Stomach (tissue), 9 donors: ENCODE measurements around the gene TUBA4B. TPM values are rescaled to one million over a fixed set of nuclear protein-coding genes. Genes with fewer than 3 reads are reported as not detected.

Experiments
- DNase-seq, 2 donors: peaks; one replicate each; pipeline versions ENCODE4 v3.0.0 to v3.0.0-alpha.2; 2013 to 2019
- H3K27ac ChIP-seq, 5 donors: fragments of 200-600 bp in 4 of 5; sonication (generic) in 4 of 5; one replicate each; pipeline ENCODE4 v1.5.1; 2013 to 2019; ENCODE audit warnings: mild to moderate bottlenecking in 1 of 5, moderate library complexity in 1 of 5
- H3K27me3 ChIP-seq, 3 donors: fragments of 200-600 bp; sonication (generic); one replicate each; pipeline ENCODE4 v1.5.1; 2017 to 2019; ENCODE audit warnings: mixed run types in 1 of 3
- H3K36me3 ChIP-seq, 4 donors: fragments of 200-600 bp; sonication (generic); 1 replicate in 3 of 4; 2 replicates in 1 of 4; pipeline ENCODE4 v1.5.1; 2016 to 2019
- H3K4me1 ChIP-seq, 4 donors: fragments of 200-600 bp; sonication (generic); one replicate each; pipeline ENCODE4 v1.5.1; 2016 to 2019
- H3K4me3 ChIP-seq, 4 donors: fragments of 200-600 bp; sonication (generic) in 3 of 4; one replicate each; pipeline ENCODE4 v1.5.1; 2016 to 2019; ENCODE audit warnings: mild to moderate bottlenecking in 1 of 4
- H3K9me3 ChIP-seq, 4 donors: fragments of 200-600 bp; sonication (generic); one replicate each; pipeline ENCODE4 v1.5.1; 2016 to 2019
- EP300 ChIP-seq: sonication (generic); formaldehyde crosslinking; IDR thresholded peaks from one replicate; pipeline ENCODE4 v1.6.1; 2017; ENCODE audit warnings: antibody characterized with exemption
- POLR2A ChIP-seq, 4 donors: fragments of 450-650 bp; IDR thresholded peaks; one replicate each; pipeline ENCODE4 v1.6.1; 2016; ENCODE audit warnings: antibody characterized with exemption in 4 of 4, control low read depth in 2 of 4, mild to moderate bottlenecking in 1 of 4, moderate library complexity in 1 of 4
- POLR2AphosphoS5 ChIP-seq, 3 donors: sonication (generic); formaldehyde crosslinking; IDR thresholded peaks; one replicate each; pipeline ENCODE4 v1.6.1; 2016; ENCODE audit warnings: antibody characterized with exemption in 3 of 3
- WGBS, 5 donors: extraction: QIAGEN DNeasy Blood & Tissue Kit in 3 of 5; methylation state at CpG; one replicate each; pipeline versions ENCODE4 v1.1.5 to v1.1.7; 2013 to 2018; 5-methylcytosine and 5-hydroxymethylcytosine counted together
- intact Hi-C: fragments of 100-400 bp; cut with DNase I; formaldehyde crosslinking; loops from one replicate; pipeline ENCODE4 v1.15.1; 2023; ENCODE audit warnings: low total_unique reads
- polyA plus RNA-seq, 3 donors: library from polyadenylated mRNA; stranded (reverse); fragments of 200-250 nt; gene quantifications; one replicate each; pipeline ENCODE4 v1.2.3, GENCODE V29; 2013
- total RNA-seq, 5 donors: library from RNA; depleted of rRNA; stranded (reverse); fragments of >200 nt; gene quantifications; one replicate each; pipeline versions ENCODE4 v1.1.0 to v1.2.3, GENCODE V29; 2014 to 2016
- TF ChIP-seq, protein P1 (sequence below), 7 experiments: fragments of 450-650 bp in 4 of 7; fragments of 200-600 bp in 3 of 7; sonication (generic) in 3 of 7; IDR thresholded peaks; one replicate each; pipeline ENCODE4 v1.5.1; 2016 to 2019; ENCODE audit warnings: antibody characterized with exemption in 7 of 7, control low read depth in 2 of 7, mild to moderate bottlenecking in 1 of 7
- donor health status: healthy with polysubstance abuse.
- donor health status: Bipolar disorder and iron deficiency.
- donor health status: healthy.

The TUBA4B gene
- total and polyA plus RNA-seq, 8 donors = not detected

- DNase-seq = peak; percentile 31 to 57
- 81 to 85% (median 82%) methylated on average over 14 to 17 of the region's 17 CpGs for WGBS, 5 donors
- Histone ChIP-seq H3K9me3 (no peaks in the 10 kb centered on the region), H3K27ac (peak overlapping the region; percentile 86 to 98 (median 94)), H3K4me1 (peaks cover 67 to 86% (median 84%) of the 10 kb centered on the region in 4 donors), H3K4me3 (peak overlapping the region in 2 of 4 donors; percentile 26 to 41), H3K36me3 (peaks cover 14 to 43% (median 28%) of the 10 kb centered on the region in 4 donors), H3K27me3 (no peaks in the 10 kb centered on the region)
- intact Hi-C loops = no loop called here
- TF ChIP-seq EP300 (no peak), POLR2AphosphoS5 (IDR thresholded peaks at IDR 0.05) (peak in 2 of 3 donors; percentile 38 to 55), POLR2A (IDR thresholded peaks at IDR 0.05) (no peak)
Measured at GRCh38 chr2:219247678-219248642, 5.1 kb upstream of the TUBA4B start.

- Histone ChIP-seq H3K27ac (peak overlapping the region; percentile 86 to 98 (median 94)), H3K4me1 (peaks cover 73 to 95% (median 91%) of the 10 kb centered on the region in 4 donors), H3K27me3 (no peaks in the 10 kb centered on the region), H3K36me3 (peaks cover 14 to 43% (median 28%) of the 10 kb centered on the region in 4 donors), H3K4me3 (peak overlapping the region; percentile 1 to 41 (median 22)), H3K9me3 (no peaks in the 10 kb centered on the region)
- TF ChIP-seq EP300 (no peak), POLR2AphosphoS5 (IDR thresholded peaks at IDR 0.05) (no peak), POLR2A (IDR thresholded peaks at IDR 0.05) (no peak)
- TF ChIP-seq, protein P1, sequence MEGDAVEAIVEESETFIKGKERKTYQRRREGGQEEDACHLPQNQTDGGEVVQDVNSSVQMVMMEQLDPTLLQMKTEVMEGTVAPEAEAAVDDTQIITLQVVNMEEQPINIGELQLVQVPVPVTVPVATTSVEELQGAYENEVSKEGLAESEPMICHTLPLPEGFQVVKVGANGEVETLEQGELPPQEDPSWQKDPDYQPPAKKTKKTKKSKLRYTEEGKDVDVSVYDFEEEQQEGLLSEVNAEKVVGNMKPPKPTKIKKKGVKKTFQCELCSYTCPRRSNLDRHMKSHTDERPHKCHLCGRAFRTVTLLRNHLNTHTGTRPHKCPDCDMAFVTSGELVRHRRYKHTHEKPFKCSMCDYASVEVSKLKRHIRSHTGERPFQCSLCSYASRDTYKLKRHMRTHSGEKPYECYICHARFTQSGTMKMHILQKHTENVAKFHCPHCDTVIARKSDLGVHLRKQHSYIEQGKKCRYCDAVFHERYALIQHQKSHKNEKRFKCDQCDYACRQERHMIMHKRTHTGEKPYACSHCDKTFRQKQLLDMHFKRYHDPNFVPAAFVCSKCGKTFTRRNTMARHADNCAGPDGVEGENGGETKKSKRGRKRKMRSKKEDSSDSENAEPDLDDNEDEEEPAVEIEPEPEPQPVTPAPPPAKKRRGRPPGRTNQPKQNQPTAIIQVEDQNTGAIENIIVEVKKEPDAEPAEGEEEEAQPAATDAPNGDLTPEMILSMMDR (IDR thresholded peaks at IDR 0.05) = no peak
- WGBS, 5 donors = 39 to 53% (median 46%) methylated on average over 2 of the region's 2 CpGs
- intact Hi-C loops = no loop called here
- DNase-seq = no peak
Measured at GRCh38 chr2:219248845-219249202, 4.2 kb upstream of the TUBA4B start.

GRCh38 chr2:219249203-219249980, 3.7 kb upstream of the TUBA4B start:
- peaks cover 14 to 43% (median 28%) of the 10 kb centered on the region in 4 donors for H3K36me3 ChIP-seq
- H3K27ac ChIP-seq = peak overlapping the region; percentile 86 to 98 (median 94)
- DNase-seq = peak; percentile 94
- H3K27me3 ChIP-seq = no peaks in the 10 kb centered on the region
- intact Hi-C loops = no loop called here
- TF ChIP-seq POLR2A (IDR thresholded peaks at IDR 0.05) (peak in 1 of 4 donors; percentile 26), POLR2AphosphoS5 (IDR thresholded peaks at IDR 0.05) (peak; percentile 69 to 92 (median 83)), EP300 (no peak)
- TF ChIP-seq, protein P1 (IDR thresholded peaks at IDR 0.05) = no peak
- H3K9me3 ChIP-seq = no peaks in the 10 kb centered on the region
- peak overlapping the region; percentile 13 to 41 (median 22) for H3K4me3 ChIP-seq
- WGBS, 5 donors = 5 to 7% (median 6%) methylated on average over 6 to 7 of the region's 7 CpGs
- peaks cover 79 to 100% (median 90%) of the 10 kb centered on the region in 4 donors for H3K4me1 ChIP-seq

- Histone ChIP-seq H3K27me3 (no peaks in the 10 kb centered on the region), H3K27ac (peak overlapping the region; percentile 86 to 98 (median 94)), H3K9me3 (no peaks in the 10 kb centered on the region), H3K4me1 (peaks cover 86 to 99% (median 90%) of the 10 kb centered on the region in 4 donors), H3K36me3 (peaks cover 14 to 43% (median 28%) of the 10 kb centered on the region in 4 donors), H3K4me3 (peak overlapping the region in 3 of 4 donors; percentile 13 to 41 (median 26))
- intact Hi-C loops = no loop called here
- TF ChIP-seq EP300 = no peak
- TF ChIP-seq POLR2AphosphoS5 (IDR thresholded peaks at IDR 0.05) = no peak
- TF ChIP-seq, protein P1 (IDR thresholded peaks at IDR 0.05) = no peak
- no peak for TF ChIP-seq POLR2A (IDR thresholded peaks at IDR 0.05)
- DNase-seq = no peak
- 51 to 60% (median 60%) methylated on average over 22 of the region's 22 CpGs for WGBS, 5 donors
Measured at GRCh38 chr2:219250049-219250781, 2.8 kb upstream of the TUBA4B start.
